Transverse colon (tissue), 4 donors: ENCODE results near the gene TRAF2. TPM values are rescaled to one million over a fixed set of nuclear protein-coding genes. Genes with fewer than 3 reads are reported as not detected.
"Not testable (repeated sequence)": the region's sequence is repeated elsewhere in the genome, so short reads cannot be mapped to it uniquely, and the experiment has no call there.

Experiments used
- DNase-seq: peaks from one replicate; pipeline ENCODE4 v3.0.0-alpha.2; 2019
- H3K27ac ChIP-seq, 4 donors: fragments of 200-600 bp; sonication (generic); 2 replicates each; pipeline ENCODE4 v1.5.1; 2016 to 2018; ENCODE audit warnings: inconsistent platforms in 4 of 4
- H3K27me3 ChIP-seq: fragments of 200-600 bp; sonication (generic); 2 replicates; pipeline ENCODE4 v1.5.1; 2017; ENCODE audit warnings: inconsistent platforms
- H3K36me3 ChIP-seq, 4 donors: fragments of 200-600 bp; sonication (generic); 2 replicates each; pipeline ENCODE4 v1.5.1; 2017 to 2019; ENCODE audit warnings: inconsistent platforms in 4 of 4
- H3K4me1 ChIP-seq, 4 donors: fragments of 200-600 bp; sonication (generic); 2 replicates each; pipeline ENCODE4 v1.5.1; 2017 to 2020; ENCODE audit warnings: inconsistent platforms in 4 of 4
- H3K4me3 ChIP-seq, 4 donors: fragments of 200-600 bp; sonication (generic); 1 replicate in 1 of 4; 2 replicates in 3 of 4; pipeline versions ENCODE4 v1.5.1 to v1.6.1; 2017 to 2019; ENCODE audit warnings: inconsistent platforms in 4 of 4
- H3K9me3 ChIP-seq, 2 donors: fragments of 200-600 bp; sonication (generic); 2 replicates each; pipeline ENCODE4 v1.5.1; 2017 to 2019; ENCODE audit warnings: inconsistent platforms in 2 of 2
- CTCF ChIP-seq, 5 experiments: fragments of 200-600 bp in 3 of 5; fragments of 450-650 bp in 2 of 5; sonication (generic) in 3 of 5; IDR thresholded peaks; 1 replicate in 2 of 5; 2 replicates in 3 of 5; pipeline ENCODE4 v1.5.1; 2016 to 2017; ENCODE audit warnings: antibody characterized with exemption in 5 of 5, inconsistent platforms in 3 of 5, mild to moderate bottlenecking in 2 of 5, moderate library complexity in 1 of 5
- EP300 ChIP-seq: sonication (generic); formaldehyde crosslinking; IDR thresholded peaks from one replicate; pipeline ENCODE4 v1.6.1; 2017; ENCODE audit warnings: antibody characterized with exemption, low read depth
- POLR2A ChIP-seq: fragments of 450-650 bp; IDR thresholded peaks from one replicate; pipeline ENCODE4 v1.6.1; 2016; ENCODE audit warnings: antibody characterized with exemption, mild to moderate bottlenecking, moderate library complexity
- POLR2AphosphoS5 ChIP-seq, 3 donors: sonication (generic); formaldehyde crosslinking; IDR thresholded peaks; one replicate each; pipeline ENCODE4 v1.6.1; 2016; ENCODE audit warnings: antibody characterized with exemption in 3 of 3
- WGBS, 2 donors: methylation state at CpG; one replicate each; pipeline ENCODE4 v1.1.5; 2018; ENCODE audit warnings: low coverage in 1 of 2; 5-methylcytosine and 5-hydroxymethylcytosine counted together
- in situ Hi-C, 4 donors: fragments of 200-750 bp; cut with MboI; loops; one replicate each; pipeline versions ENCODE4 v1.15.0 to v1.15.1; 2017; ENCODE audit warnings: low sequenced_read_pairs in 3 of 4, low pct_ligation_motif_present in 1 of 4, low pct_unique_long_range_greater_than_20kb in 1 of 4
- intact Hi-C: fragments of 100-400 bp; cut with DNase I; formaldehyde crosslinking; loops from one replicate; pipeline ENCODE4 v1.15.1; 2023; ENCODE audit warnings: low total_unique reads
- total RNA-seq, 4 donors: library from RNA; depleted of rRNA; stranded (reverse); fragments of >200 nt; gene quantifications; one replicate each; pipeline ENCODE4 v1.1.0, GENCODE V29; 2016

TRAF2 gene
- total RNA-seq, 4 donors from 2014 or later = 12.5 to 60.6 (median 13.8) TPM

DNA sequence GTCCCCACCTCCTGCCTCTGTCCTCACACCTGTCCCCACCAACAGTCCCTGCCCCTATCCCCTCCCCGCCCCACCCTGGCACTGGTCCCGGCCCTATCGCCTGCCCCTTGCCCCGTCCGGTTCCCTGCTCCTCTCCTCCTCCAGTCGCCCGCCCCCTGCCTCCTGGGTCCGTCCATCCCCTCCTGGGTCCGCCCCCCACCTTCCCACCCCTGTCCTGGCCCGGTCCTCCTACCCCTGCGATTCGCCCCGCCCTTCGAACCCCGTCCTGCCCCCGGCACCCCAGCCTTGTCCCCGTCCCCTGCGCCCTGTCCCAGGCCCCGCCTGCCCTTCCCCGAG is 20.6 kb upstream of the TRAF2 start:
- TF ChIP-seq EP300 (no peak), POLR2A (no peak), POLR2AphosphoS5 (IDR thresholded peaks at IDR 0.05) (no peak), CTCF (IDR thresholded peaks at IDR 0.05) (no peak)
- no peaks in the 10 kb centered on the region for H3K9me3 ChIP-seq
- H3K27ac ChIP-seq = peak overlapping the region; percentile 89 to 98 (median 94)
- WGBS, 2 donors = 1% methylated on average over 9 of the region's 20 CpGs; no CpG with 5 or more reads in 1 of the 2 donors
- in situ Hi-C loops = no loop called here
- peaks cover 0 to 22% (median 11%) of the 10 kb centered on the region in 4 donors for H3K36me3 ChIP-seq
- peak overlapping the region; percentile 77 to 95 (median 92) for H3K4me3 ChIP-seq
- H3K27me3 ChIP-seq = no peaks in the 10 kb centered on the region
- DNase-seq = peak; percentile 66
- intact Hi-C loops = loop anchor here (10.0 kb wide), 1 partner anchor 79 kb away; the partner anchor contains the start of genes C8G and FBXW5
- peaks cover 7 to 43% (median 24%) of the 10 kb centered on the region in 4 donors for H3K4me1 ChIP-seq

DNA sequence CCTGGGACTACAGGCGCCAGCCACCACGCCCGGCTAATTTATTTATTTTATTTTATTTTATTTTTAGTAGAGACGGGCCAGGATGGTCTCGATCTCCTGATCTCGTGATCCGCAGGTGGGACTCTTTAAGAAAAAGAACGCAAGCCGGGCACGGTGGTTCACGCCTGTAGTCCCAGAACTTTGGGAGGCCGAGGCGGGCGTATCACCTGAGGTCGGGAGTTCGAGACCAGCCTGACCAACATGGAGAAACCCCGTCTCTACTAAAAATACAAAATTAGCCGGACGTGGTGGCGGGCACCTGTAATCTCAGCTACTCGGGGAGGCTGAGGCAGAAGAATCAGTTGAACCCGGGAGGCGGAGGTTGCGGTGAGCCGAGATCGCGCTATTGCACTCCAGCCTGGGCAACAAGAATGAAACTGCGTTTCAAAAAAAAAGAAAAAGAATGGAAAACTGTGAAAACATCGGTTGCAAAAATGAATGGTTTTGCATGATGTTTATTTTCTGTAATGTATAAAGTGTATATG is 19.4 kb upstream of the TRAF2 start:
- in situ Hi-C loops = not testable (repeated sequence)
- H3K27ac ChIP-seq = peak overlapping the region; percentile 89 to 98 (median 94)
- WGBS, 2 donors = 75 to 85% methylated on average over 23 to 29 of the region's 29 CpGs

GRCh38 chr9:136867480-136867879 is 18.8 kb upstream of the TRAF2 start:
- Histone ChIP-seq H3K4me3 (no peak overlapping the region), H3K27ac (no peak overlapping the region), H3K4me1 (peaks cover 7 to 31% (median 20%) of the 10 kb centered on the region in 4 donors), H3K27me3 (no peaks in the 10 kb centered on the region), H3K36me3 (peaks cover 0 to 12% (median 5%) of the 10 kb centered on the region in 4 donors), H3K9me3 (no peaks in the 10 kb centered on the region)
- no peak for DNase-seq
- no peak for TF ChIP-seq POLR2A
- no peak for TF ChIP-seq POLR2AphosphoS5 (IDR thresholded peaks at IDR 0.05)
- TF ChIP-seq EP300 = no peak
- TF ChIP-seq CTCF (IDR thresholded peaks at IDR 0.05) = no peak
- in situ Hi-C loops (no loop called here), intact Hi-C loops (loop anchor here (10.0 kb wide), 1 partner anchor 77 kb away; the partner anchor contains the start of genes C8G and FBXW5)
- 97 to 100% methylated on average over 8 to 18 of the region's 18 CpGs for WGBS, 2 donors

More for the DNA sequence above, 19.4 kb upstream of the TRAF2 start:
- H3K9me3 ChIP-seq, DNase-seq, H3K27me3 ChIP-seq: not testable (repeated sequence)
- Histone ChIP-seq H3K4me1 (peaks cover 7 to 31% (median 20%) of the 10 kb centered on the region in 4 donors), H3K36me3 (peaks cover 0 to 18% (median 8%) of the 10 kb centered on the region in 4 donors), H3K4me3 (peak overlapping the region; percentile 52 to 92 (median 84))
- intact Hi-C loops = loop anchor here (10.0 kb wide), 1 partner anchor 78 kb away; the partner anchor contains the start of genes C8G and FBXW5

GRCh38 chr9:136867917-136868316 is 18.4 kb upstream of the TRAF2 start:
- no peaks in the 10 kb centered on the region for H3K9me3 ChIP-seq
- TF ChIP-seq POLR2A (no peak), EP300 (no peak), CTCF (IDR thresholded peaks at IDR 0.05) (no peak), POLR2AphosphoS5 (IDR thresholded peaks at IDR 0.05) (no peak)
- H3K27ac ChIP-seq = no peak overlapping the region
- H3K4me3 ChIP-seq = no peak overlapping the region
- peaks cover 7 to 31% (median 20%) of the 10 kb centered on the region in 4 donors for H3K4me1 ChIP-seq
- DNase-seq = no peak
- in situ Hi-C loops = no loop called here
- WGBS, 2 donors = 97 to 98% methylated on average over 9 to 18 of the region's 18 CpGs
- intact Hi-C loops = loop anchor here (10.0 kb wide), 1 partner anchor 77 kb away; the partner anchor contains the start of genes C8G and FBXW5
- no peaks in the 10 kb centered on the region for H3K27me3 ChIP-seq
- H3K36me3 ChIP-seq = peaks cover 0 to 8% (median 3%) of the 10 kb centered on the region in 4 donors
